H1 (cell line): ENCODE results near the gene CLDN8. TPM values are rescaled to one million over a fixed set of nuclear protein-coding genes. Genes with fewer than 3 reads are reported as not detected.

ENCODE experiments used
- CTCF ChIA-PET: fragments of 300-600 bp; sonication (Branson Sonifier 250); formaldehyde crosslinking; loops from one replicate; lab custom pipeline; 2021; ENCODE audit not compliant: partially characterized antibody; lab: Charles Lee
- POLR2A ChIA-PET: fragments of 300-600 bp; sonication (Branson Sonifier 250); formaldehyde crosslinking; loops from one replicate; lab custom pipeline; 2021; ENCODE audit warnings: inconsistent platforms; ENCODE audit not compliant: partially characterized antibody; lab: Charles Lee
- DNase-seq, 2 experiments: peaks; one replicate each; pipeline versions ENCODE4 v3.0.0 to v3.0.0-alpha.2; 2010 to 2022; ENCODE audit warnings: low spot score in 2 of 2, low read depth in 1 of 2, mixed read lengths in 1 of 2
- FAIRE-seq: peaks from 2 replicates; lab custom pipeline; 2011; peaks lifted over from hg19 to GRCh38; lab: Jason Lieb, UNC
- H2AFZ ChIP-seq: 2 replicates; pipeline ENCODE4 v1.8.1; 2012; ENCODE audit warnings: low read length, inconsistent platforms
- H2AK5ac ChIP-seq: 2 replicates; pipeline ENCODE4 v1.6.1; 2013; ENCODE audit warnings: low read depth, low read length
- H2BK120ac ChIP-seq: replicated peaks from 2 replicates; pipeline ENCODE3; 2013; ENCODE audit warnings: low read depth, low read length, inconsistent platforms
- H2BK12ac ChIP-seq: 2 replicates; pipeline ENCODE4 v1.6.1; 2013; ENCODE audit warnings: low read depth, low read length
- H2BK15ac ChIP-seq: 2 replicates; pipeline ENCODE4 v1.6.1; 2013; ENCODE audit warnings: low read length
- H2BK20ac ChIP-seq: 2 replicates; pipeline ENCODE4 v1.6.1; 2013; ENCODE audit warnings: low read length
- H2BK5ac ChIP-seq: 2 replicates; pipeline ENCODE4 v1.6.1; 2013; ENCODE audit warnings: low read depth, low read length
- H3K14ac ChIP-seq: 2 replicates; pipeline ENCODE4 v1.6.1; 2013; ENCODE audit warnings: inconsistent platforms; ENCODE audit not compliant: insufficient read length
- H3K18ac ChIP-seq: 2 replicates; pipeline ENCODE4 v1.6.1; 2013; ENCODE audit warnings: low read length; ENCODE audit errors: extremely low read depth
- H3K23ac ChIP-seq: 2 replicates; pipeline ENCODE4 v1.6.1; 2013; ENCODE audit warnings: inconsistent platforms; ENCODE audit not compliant: insufficient read length
- H3K23me2 ChIP-seq: 2 replicates; pipeline ENCODE4 v1.6.1; 2013; ENCODE audit warnings: low read depth, low read length
- H3K27ac ChIP-seq: 2 replicates; pipeline ENCODE4 v1.6.1; 2011; ENCODE audit warnings: low read depth, low read length, inconsistent platforms
- H3K27me3 ChIP-seq, 4 experiments: replicated peaks in 1 of 4; 1 replicate in 1 of 4; 2 replicates in 3 of 4; pipeline versions ENCODE4 v1.6.1 to v1.8.1; 2011 to 2013; ENCODE audit warnings: low read length in 3 of 4, mild to moderate bottlenecking in 3 of 4, inconsistent platforms in 2 of 4, mixed read lengths in 2 of 4, moderate library complexity in 1 of 4; ENCODE audit not compliant: control insufficient read depth in 3 of 4, insufficient read depth in 3 of 4; ENCODE audit errors: extremely low read depth in 1 of 4
- H3K36me3 ChIP-seq, 4 experiments: 2 replicates each; pipeline versions ENCODE4 v1.6.1 to v1.8.1; 2011 to 2013; ENCODE audit warnings: mild to moderate bottlenecking in 4 of 4, low read length in 3 of 4, moderate library complexity in 2 of 4, control low read depth in 1 of 4, inconsistent platforms in 1 of 4; ENCODE audit not compliant: insufficient read depth in 4 of 4, control insufficient read depth in 2 of 4
- H3K4ac ChIP-seq: replicated peaks from 2 replicates; pipeline ENCODE3; 2013; ENCODE audit warnings: low read length, low read depth, mixed read lengths, inconsistent platforms; ENCODE audit not compliant: insufficient read length
- H3K4me1 ChIP-seq, 4 experiments: replicated peaks in 1 of 4; 1 replicate in 1 of 4; 2 replicates in 3 of 4; pipeline versions ENCODE4 v1.6.1 to v1.8.1; 2011 to 2013; ENCODE audit warnings: low read length in 3 of 4, inconsistent platforms in 2 of 4, mixed read lengths in 1 of 4; ENCODE audit not compliant: insufficient read depth in 4 of 4, control insufficient read depth in 3 of 4
- H3K4me2 ChIP-seq, 2 experiments: 2 replicates each; pipeline versions ENCODE4 v1.6.1 to v1.8.1; 2011 to 2013; ENCODE audit warnings: low read depth in 2 of 2, low read length in 2 of 2, control low read depth in 1 of 2, inconsistent platforms in 1 of 2, mild to moderate bottlenecking in 1 of 2; ENCODE audit not compliant: insufficient read depth in 1 of 2
- H3K4me3 ChIP-seq, 4 experiments: fragments of 200-600, 300-600 bp in 1 of 4; sonication (generic), shearing (Covaris generic), sonication (Bioruptor Twin) in 1 of 4; 2 replicates each; pipeline versions ENCODE4 v1.5.1 to v1.8.1; 2011 to 2016; ENCODE audit warnings: low read length in 4 of 4, low read depth in 3 of 4, control low read depth in 2 of 4, inconsistent platforms in 2 of 4, mild to moderate bottlenecking in 2 of 4, mixed read lengths in 1 of 4, moderate library complexity in 1 of 4; ENCODE audit not compliant: insufficient read depth in 2 of 4; ENCODE audit errors: extremely low read depth in 1 of 4
- H3K56ac ChIP-seq: replicated peaks from 2 replicates; pipeline ENCODE3; 2013; ENCODE audit warnings: low read depth, mild to moderate bottlenecking, mixed read lengths, low read length, inconsistent platforms; ENCODE audit not compliant: insufficient read length
- H3K79me1 ChIP-seq: 2 replicates; pipeline ENCODE4 v1.6.1; 2013; ENCODE audit warnings: low read depth, low read length, control low read depth
- H3K79me2 ChIP-seq, 2 experiments: 2 replicates each; pipeline versions ENCODE4 v1.6.1 to v1.8.1; 2012 to 2013; ENCODE audit warnings: low read length in 2 of 2, mild to moderate bottlenecking in 2 of 2, inconsistent platforms in 1 of 2; ENCODE audit not compliant: insufficient read depth in 2 of 2, control insufficient read depth in 1 of 2
- H3K9ac ChIP-seq, 4 experiments: replicated peaks in 1 of 4; 1 replicate in 1 of 4; 2 replicates in 3 of 4; pipeline versions ENCODE4 v1.6.1 to v1.8.1; 2011 to 2013; ENCODE audit warnings: low read depth in 3 of 4, low read length in 3 of 4, control low read depth in 2 of 4, mild to moderate bottlenecking in 2 of 4, moderate library complexity in 2 of 4, inconsistent platforms in 1 of 4; ENCODE audit errors: extremely low read depth in 1 of 4
- H3K9me3 ChIP-seq, 2 experiments: 2 replicates each; pipeline versions ENCODE4 v1.6.1 to v1.8.1; 2012 to 2013; ENCODE audit warnings: mild to moderate bottlenecking in 2 of 2, moderate library complexity in 2 of 2, control low read depth in 1 of 2, inconsistent platforms in 1 of 2, low read depth in 1 of 2, low read length in 1 of 2, mixed read lengths in 1 of 2; ENCODE audit not compliant: insufficient read depth in 2 of 2
- H4K20me1 ChIP-seq, 2 experiments: replicated peaks in 1 of 2; 2 replicates each; pipeline versions ENCODE3 to v1.8.1; 2011 to 2013; ENCODE audit warnings: inconsistent platforms in 2 of 2, low read length in 2 of 2, mild to moderate bottlenecking in 1 of 2; ENCODE audit not compliant: insufficient read depth in 2 of 2, control insufficient read depth in 1 of 2
- H4K5ac ChIP-seq: 2 replicates; pipeline ENCODE4 v1.6.1; 2013; ENCODE audit warnings: low read length, low read depth, mixed read lengths, inconsistent platforms; ENCODE audit not compliant: insufficient read length
- H4K8ac ChIP-seq: 2 replicates; pipeline ENCODE4 v1.8.0; 2013; ENCODE audit warnings: mild to moderate bottlenecking, moderate library complexity, low read length, inconsistent platforms; ENCODE audit not compliant: insufficient read depth; ENCODE audit errors: extremely low read depth
- H4K91ac ChIP-seq: replicated peaks from 2 replicates; pipeline ENCODE3; 2013; ENCODE audit warnings: low read length, mixed read lengths, inconsistent platforms; ENCODE audit not compliant: insufficient read length
- SIX5 ChIP-seq: IDR thresholded peaks from 2 replicates; pipeline ENCODE4 v1.6.1; 2011; ENCODE audit warnings: mild to moderate bottlenecking, low read depth, low read length
- WGBS, 2 experiments: shearing (Covaris generic) in 1 of 2; methylation state at CpG; one replicate each; pipeline versions ENCODE4 v1.1.6 to v1.1.7; 2013 to 2015; ENCODE audit warnings: low lambda C conversion rate in 2 of 2, mixed read lengths in 2 of 2, inconsistent platforms in 1 of 2, low coverage in 1 of 2, missing lambda C conversion rate in 1 of 2; ENCODE audit not compliant: insufficient replicate concordance in 2 of 2, insufficient coverage in 1 of 2, insufficient read length in 1 of 2; ENCODE audit errors: extremely low coverage in 1 of 2, missing lambda C conversion rate in 1 of 2; 5-methylcytosine and 5-hydroxymethylcytosine counted together
- polyA plus RNA-seq, 7 experiments: library from polyadenylated mRNA; depleted of rRNA in 3 of 7; stranded (reverse) in 5 of 7; unstranded in 2 of 7; fragments of >200 nt in 5 of 7; fragments of 200-250 nt in 2 of 7; gene quantifications; 1 replicate in 5 of 7; 2 replicates in 1 of 7; 4 replicates in 1 of 7; pipeline versions ENCODE4 v1.2.1 to v1.2.3, GENCODE V29; 2011 to 2013; ENCODE audit warnings: missing spikeins in 2 of 7, mixed read lengths in 2 of 7
- total RNA-seq: library from RNA; stranded (reverse); fragmentation: NEBNext Ultra II Directional; extraction: Animal tissue kit (Norgen Biotek cat#: 25700); gene quantifications from 2 replicates; pipeline ENCODE4 v1.2.1, GENCODE V29; 2021

CLDN8 gene
- total and polyA plus RNA-seq, 2 of the 8 experiments (the other 6 are each of a cell fraction or from before 2014, with no cell fraction given) = not detected

GRCh38 chr21:30234643-30235042, 18.7 kb upstream of the CLDN8 start:
- Histone ChIP-seq H2BK5ac (no peak overlapping the region), H2AFZ (no peak overlapping the region), H3K9ac (no peak overlapping the region), H2AK5ac (no peak overlapping the region), H3K79me2 (no peaks in the 10 kb centered on the region), H4K20me1 (no peaks in the 10 kb centered on the region), H3K18ac (no peak overlapping the region), H2BK12ac (no peak overlapping the region), H2BK15ac (no peak overlapping the region), H2BK120ac (no peak overlapping the region), H3K27me3 (no peaks in the 10 kb centered on the region), H4K91ac (no peak overlapping the region), H3K27ac (no peak overlapping the region), H2BK20ac (no peak overlapping the region), H3K14ac (no peak overlapping the region), H3K36me3 (no peaks in the 10 kb centered on the region), H4K8ac (no peak overlapping the region), H3K4me3 (no peak overlapping the region), H3K4ac (no peak overlapping the region), H3K9me3 (no peaks in the 10 kb centered on the region), H3K4me1 (no peaks in the 10 kb centered on the region), H3K23ac (no peak overlapping the region), H3K4me2 (no peak overlapping the region), H3K56ac (no peak overlapping the region), H4K5ac (no peak overlapping the region), H3K79me1 (no peaks in the 10 kb centered on the region), H3K23me2 (no peaks in the 10 kb centered on the region)
- FAIRE-seq = no peak
- TF ChIP-seq SIX5 = no peak
- 76% methylated on average over 2 of the region's 2 CpGs; no CpG with 5 or more reads in 1 of the 2 experiments for WGBS, 2 experiments
- ChIA-PET POLR2A (no interaction called here), CTCF (interaction anchor here (0.6 to 2.7 kb wide), 5 partner anchors 10 to 290 kb away, joined by 3 to 13 read pairs (median 4); no protein-coding TSS in a partner anchor)
- no peak for DNase-seq
